Femur (tissue), 1 donor: ENCODE data around the gene CDH23.

Source experiments
- DNase-seq: peaks from one replicate; pipeline ENCODE4 v3.0.0-alpha.2; 2017

Gene CDH23

DNA sequence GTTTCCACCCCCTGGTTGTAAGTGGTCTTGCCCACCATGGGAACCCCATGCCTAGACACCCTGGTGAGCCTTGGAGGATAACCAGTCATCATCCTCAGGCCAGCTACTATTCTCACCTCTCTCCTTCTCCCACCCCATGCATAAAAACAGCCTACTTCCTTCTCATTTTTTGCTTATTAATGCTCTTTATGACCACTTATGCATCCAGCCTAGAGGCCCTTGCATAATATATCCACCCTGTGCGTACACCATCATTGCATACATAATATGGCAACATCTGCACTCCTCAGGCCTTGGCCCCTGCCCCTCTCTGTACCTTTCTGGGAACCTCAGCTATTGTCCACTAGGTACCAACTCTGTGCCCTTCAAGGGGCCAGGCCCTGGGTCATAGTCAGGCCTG lies 91.0 kb downstream of the CDH23 start:
- no peak for DNase-seq

GRCh38 chr10:71489077-71489476 lies 92.4 kb downstream of the CDH23 start:
- no peak for DNase-seq

GRCh38 chr10:71492872-71493271 lies 96.2 kb downstream of the CDH23 start:
- DNase-seq: no peak

DNA sequence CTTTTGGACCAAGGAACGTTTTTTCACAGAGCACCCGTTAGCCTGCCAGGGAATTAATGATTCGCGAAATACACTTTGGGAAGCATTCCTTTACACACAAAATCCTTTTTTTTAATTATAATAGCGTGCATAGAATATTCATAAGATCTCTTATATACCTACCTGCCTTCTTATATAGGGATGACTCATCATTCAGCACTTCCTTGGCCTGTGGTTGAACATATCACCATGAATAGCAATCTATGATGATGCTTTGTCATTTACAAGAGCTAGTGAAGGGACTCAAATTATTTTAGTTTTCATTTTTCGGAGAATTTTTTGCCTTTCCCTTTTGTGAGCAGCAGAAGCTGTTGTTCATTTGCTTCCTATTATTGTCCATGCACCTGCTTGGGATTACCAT lies 97.0 kb downstream of the CDH23 start:
- DNase-seq: no peak

DNA sequence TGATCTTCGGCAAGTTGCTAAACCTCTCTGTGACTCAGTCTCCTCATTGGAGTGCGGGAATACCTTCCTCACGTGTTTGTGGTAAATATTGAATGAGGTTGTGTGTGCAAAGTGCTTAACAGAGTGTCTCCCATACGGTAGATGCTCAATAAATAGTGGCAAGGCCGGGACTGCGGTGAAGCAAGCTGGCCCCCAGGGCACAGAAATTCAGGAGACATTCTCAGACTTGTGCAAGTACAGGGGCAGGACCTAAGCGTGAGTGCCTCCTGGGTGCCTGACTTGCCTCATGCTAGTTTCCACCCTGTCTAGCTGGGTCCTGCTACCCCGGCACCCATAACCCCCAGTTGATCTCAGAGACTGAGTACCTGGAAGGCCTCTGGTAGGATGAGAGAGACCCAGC lies 97.8 kb downstream of the CDH23 start:
- no peak for DNase-seq

GRCh38 chr10:71494980-71495381 lies 98.3 kb downstream of the CDH23 start:
- no peak for DNase-seq

- DNase-seq: no peak
Observed at GRCh38 chr10:71496927-71497762, 100.4 kb downstream of the CDH23 start.

GRCh38 chr10:71497763-71498326 lies 101.1 kb downstream of the CDH23 start:
- DNase-seq: no peak

- no peak for DNase-seq
Observed at GRCh38 chr10:71501402-71501801, 104.7 kb downstream of the CDH23 start.

GRCh38 chr10:71502190-71502589 lies 105.5 kb downstream of the CDH23 start:
- no peak for DNase-seq

DNA sequence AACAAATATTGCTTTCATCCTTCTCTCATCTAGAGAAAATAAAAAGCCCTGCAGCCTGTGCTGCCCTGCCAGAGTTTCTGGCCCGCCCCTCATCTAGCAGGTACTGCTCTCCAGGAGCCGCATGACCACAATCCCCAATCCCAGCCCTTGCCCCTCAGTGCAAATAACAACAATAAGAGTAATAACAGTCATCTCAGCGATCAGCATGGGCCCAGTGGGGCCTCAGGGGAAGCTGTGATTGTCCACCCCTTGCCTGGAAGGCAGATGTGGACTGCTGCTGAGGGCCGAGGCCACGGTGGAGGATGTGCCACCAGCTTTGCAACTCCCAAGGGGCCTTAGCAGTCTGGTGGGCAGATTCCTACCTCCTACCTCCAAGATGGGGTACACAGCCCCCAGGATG lies 106.1 kb downstream of the CDH23 start:
- no peak for DNase-seq

DNA sequence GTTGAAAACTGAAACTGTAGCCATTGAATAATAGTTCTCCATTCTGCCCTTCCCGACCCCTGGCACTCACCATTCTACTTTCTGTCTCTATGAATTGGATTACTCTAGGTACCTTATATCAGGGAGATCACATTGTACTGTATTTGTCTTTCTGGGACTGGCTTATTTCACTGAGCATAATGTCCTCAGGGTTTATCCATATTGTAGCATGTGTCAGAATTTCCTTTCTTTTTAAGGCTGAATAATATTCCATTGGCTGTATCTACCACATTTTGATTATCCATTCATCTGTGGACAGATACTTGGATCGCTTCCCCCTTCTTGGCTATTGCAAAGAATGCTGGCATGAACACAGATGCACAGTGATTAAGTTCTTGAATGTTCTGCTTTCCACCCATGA lies 107.4 kb downstream of the CDH23 start:
- DNase-seq: no peak

- DNase-seq: no peak
Observed at GRCh38 chr10:71504570-71504969, 107.8 kb downstream of the CDH23 start.

- no peak for DNase-seq
Observed at GRCh38 chr10:71505862-71506261, 109.1 kb downstream of the CDH23 start.

- no peak for DNase-seq
Observed at GRCh38 chr10:71509444-71509843, 112.7 kb downstream of the CDH23 start.

GRCh38 chr10:71511206-71511605 lies 114.5 kb downstream of the CDH23 start:
- no peak for DNase-seq

- no peak for DNase-seq
Observed at GRCh38 chr10:71512312-71512711, 115.6 kb downstream of the CDH23 start.

- no peak for DNase-seq
Observed at GRCh38 chr10:71512761-71513539, 116.2 kb downstream of the CDH23 start.

GRCh38 chr10:71513540-71513853 lies 116.8 kb downstream of the CDH23 start:
- no peak for DNase-seq

GRCh38 chr10:71513936-71514335 lies 117.2 kb downstream of the CDH23 start:
- DNase-seq: no peak

DNA sequence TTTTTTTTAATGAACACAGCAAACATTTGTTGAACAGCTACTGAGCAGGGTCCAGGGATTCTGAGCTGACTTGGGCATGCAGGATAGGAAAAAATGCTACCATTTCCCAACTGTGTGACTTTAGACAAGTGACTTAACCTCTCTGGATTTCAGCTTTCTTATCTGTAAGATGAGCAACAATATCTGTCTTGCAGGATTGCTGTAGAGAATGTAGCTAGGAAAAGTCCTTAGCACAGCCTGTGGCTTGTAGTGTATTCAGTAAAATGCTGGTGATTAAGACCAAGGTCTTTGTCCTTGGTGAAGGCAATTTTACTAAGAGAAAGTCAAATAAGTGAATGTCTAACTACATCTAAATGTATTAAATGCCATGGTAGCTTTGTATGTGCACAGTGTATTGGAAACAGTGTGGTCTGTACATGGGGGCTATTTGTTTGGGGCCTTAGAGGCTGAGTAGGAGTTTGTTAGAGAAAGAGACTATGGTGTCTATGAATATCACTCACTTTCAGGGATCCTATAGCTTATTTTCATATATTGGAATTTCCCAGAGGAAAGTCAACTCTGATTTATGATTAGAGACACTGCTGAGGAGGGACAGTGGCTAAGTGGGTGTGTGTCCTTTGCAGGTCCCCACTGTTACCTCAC lies 118.9 kb downstream of the CDH23 start:
- no peak for DNase-seq

- no peak for DNase-seq
Observed at GRCh38 chr10:71516890-71517289, 120.2 kb downstream of the CDH23 start.

DNA sequence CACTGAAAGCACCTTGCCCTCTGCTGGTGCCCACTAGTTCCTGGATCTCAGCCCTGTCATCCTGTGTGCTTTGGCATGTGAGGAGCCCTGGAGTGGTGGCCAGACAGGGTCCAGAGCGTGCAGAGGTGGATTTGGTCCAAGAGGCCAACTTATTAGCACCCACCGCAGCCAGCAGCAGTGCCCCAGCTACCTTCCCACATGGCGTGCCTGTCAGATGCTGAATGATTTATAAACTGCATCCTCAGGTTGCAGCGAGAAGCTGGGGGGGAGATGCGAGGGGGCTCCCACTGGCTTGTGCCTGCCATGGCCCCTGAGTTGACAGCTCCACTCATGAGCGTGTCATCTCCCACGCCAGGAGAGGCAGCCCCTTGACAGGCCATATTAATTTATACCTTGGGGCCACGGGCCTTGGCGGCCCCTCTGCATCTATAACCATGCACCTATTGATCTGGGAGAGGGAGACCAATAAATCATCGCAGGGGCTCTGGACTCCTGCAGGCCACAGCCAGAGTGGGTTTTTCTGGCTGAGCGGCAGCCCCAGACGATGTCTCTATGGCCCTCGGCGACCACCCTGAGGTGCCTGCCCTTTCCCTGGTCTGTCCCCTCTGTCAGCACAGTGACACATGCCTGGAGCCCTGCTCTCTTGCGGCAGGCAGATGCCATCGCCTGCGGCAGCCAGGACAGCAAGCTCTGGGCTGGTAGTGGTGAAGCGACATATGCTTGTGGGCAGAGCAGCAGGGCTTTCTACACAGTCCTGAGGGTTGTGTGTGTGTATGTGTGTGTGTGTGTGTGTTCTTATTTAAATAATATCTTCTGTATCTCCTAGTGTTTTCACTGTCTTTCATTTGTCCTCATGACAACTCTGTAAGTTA lies 120.8 kb downstream of the CDH23 start:
- no peak for DNase-seq
